ENCODE measurements around the gene ST3GAL5.

Gene ST3GAL5

DNA sequence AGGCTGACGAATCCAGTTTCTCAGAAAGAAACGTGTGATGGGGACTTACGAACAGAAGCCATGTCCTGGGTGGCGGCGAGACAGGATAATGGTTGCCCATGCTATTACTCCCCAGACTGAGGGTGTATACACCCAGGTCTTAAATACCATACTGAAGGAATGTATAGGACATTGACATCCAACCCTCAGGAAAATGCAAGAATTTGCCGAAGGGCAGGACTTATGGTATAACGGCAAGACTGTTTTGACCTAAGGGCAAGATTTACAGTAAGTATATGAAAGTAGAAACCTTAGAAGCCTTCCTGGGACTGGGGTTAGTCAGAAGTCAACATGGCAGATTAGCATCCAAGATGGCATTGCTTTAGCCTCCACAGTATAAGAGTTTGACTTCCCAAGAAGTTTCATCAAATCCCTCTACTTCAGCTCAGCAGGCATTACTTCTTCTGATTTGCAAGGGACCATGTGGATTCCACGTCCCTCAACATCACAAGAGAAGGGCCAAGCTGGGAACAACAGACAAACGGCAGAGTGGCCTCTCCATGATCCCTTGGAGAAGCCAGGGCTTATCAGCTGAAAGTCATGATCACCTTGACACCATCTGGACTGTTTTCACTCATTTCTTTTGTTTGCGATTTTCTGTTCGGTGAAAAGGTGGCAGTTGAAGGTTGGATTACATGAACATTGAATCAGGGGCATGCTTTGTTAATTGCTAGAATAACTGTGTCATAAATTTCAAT, 21.1 kb downstream of the ST3GAL5 start:
- FAIRE-seq (no peak), DNase-seq (ENCODE audit: insufficient read length, low spot score) (no peak)

DNA sequence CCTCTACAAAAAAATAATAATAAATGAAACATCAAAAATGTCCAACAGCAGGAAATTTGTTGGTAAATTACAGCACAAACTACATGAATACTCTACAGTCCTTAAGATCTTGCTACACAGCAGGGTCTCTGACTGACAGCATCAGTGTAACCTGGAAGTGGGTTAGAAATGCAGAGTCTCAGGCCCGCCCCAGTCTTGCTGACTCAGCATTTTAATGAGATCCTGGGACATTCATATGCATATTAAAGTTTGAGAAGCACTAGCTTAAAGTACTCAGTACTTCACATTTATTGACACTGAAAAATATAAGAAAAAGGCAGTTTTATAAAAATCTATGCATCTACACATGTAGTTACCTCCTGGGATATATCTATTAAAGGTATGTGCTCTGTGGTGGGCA, 21.7 kb downstream of the ST3GAL5 start:
- DNase-seq (ENCODE audit: insufficient read length, low spot score) = no peak
- no peak for FAIRE-seq

DNA sequence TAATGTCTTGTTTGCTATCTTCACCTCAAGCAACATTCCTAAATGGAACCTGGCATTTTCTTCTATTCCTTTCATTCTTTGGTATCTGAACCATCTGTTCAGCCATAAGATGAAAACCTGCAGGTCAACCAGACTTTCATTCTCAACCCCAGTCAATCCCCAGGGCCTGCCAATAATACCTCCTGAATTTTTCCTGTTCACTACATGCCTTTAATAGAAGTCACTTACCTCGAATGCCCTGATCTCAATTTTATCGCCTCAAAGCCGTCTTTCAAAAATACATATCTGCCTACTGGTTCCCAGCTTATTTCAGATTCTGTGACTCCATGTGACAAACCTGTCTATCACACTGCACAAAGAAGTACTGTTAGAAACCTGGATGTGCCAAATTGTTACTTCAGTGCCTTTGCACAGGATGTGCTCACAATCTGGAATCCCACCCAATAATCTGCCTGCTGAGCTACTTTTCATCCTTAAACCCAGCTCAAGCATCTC, 22.6 kb downstream of the ST3GAL5 start:
- DNase-seq (ENCODE audit: insufficient read length, low spot score) = no peak
- no peak for FAIRE-seq

DNA sequence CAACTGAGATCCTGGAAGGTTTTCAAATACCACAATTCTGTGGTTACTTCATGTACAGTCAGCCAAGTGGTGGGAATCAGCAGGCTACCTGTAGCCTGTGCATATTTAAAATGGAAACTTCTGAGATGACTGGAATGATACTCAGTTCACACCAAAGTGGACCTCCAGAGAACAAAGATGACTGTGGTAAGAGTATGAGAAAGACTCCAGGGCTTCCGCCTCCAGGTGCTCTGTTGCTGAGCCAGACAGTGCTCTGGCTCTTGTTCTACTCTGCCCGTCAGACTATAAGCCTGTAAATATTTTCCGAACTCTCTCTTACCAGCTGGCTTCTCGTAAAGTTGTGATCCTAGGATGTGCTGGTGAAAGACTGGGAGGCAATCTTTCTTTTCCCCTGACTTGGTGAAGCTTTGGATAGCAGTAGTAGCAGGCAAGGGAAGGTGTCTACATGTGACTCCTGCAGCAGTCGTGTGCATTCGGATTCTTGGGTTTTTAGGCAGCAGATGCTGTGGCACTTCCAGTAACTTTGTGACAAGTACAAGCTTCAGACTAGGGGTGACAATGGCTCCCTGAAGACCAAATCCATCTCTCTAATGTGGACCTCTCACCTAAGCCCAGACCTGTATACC, 23.1 kb downstream of the ST3GAL5 start:
- FAIRE-seq (no peak), DNase-seq (ENCODE audit: insufficient read length, low spot score) (no peak)

DNA sequence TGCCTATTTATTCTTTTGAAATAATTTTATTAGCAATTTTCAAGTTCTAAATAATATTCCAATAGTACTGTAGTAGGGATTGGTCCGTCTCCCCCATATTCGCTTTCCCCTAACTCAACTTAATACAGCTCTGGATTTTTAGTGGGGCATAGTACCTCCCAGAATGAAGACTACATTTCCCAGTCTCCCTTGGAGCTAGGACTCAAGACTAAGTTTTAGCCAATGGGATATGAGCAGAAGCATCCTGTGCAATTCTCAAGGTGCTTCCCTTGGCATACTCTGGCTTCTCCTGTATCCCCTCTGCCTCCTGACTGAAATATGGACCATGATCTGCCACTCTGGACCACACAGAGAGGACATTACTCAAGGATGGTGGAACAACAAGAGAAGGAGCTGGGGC, 24.1 kb downstream of the ST3GAL5 start:
- DNase-seq (ENCODE audit: insufficient read length, low spot score) = no peak
- FAIRE-seq = no peak

DNA sequence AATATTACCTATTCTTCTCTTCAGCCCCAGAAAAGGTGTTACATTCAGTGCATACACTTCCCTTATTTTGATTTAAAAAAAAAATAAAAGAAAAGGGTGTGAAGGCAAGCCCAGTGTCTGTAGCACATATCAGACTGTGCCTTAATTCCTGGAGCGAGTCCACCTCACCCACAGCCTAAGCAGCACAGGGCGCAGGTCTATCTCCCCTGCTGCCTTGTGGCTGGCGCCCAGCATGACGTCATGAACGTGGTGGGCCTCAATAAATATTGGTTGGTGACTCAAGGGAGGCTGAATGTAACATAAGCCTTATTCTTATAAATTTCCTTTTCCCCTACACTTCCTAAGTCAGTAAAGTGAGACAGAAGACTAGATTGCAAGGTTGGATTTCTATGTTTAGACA, 26.4 kb downstream of the ST3GAL5 start:
- no peak for FAIRE-seq

DNA sequence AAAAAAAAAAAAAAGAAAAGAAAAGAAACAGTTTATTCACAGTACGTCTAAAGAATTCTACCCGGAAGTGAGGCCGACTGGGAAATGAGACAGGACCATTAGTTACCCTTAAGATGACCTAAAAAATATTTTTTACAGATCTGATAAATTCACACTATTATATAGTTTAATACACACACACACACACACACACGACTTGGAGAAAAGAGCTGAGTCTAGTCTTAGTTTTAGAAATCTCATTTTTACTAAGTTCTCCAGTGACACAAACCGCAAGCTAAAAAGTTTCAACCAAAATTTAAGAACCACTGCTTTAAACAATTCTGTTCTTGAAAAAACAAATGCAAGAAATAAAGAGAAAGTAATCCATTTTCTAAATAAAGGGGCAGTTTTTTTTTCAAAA, 27.1 kb downstream of the ST3GAL5 start:
- no peak for DNase-seq (ENCODE audit: insufficient read length, low spot score)
- FAIRE-seq = no peak

More for the DNA sequence above, 26.4 kb downstream of the ST3GAL5 start:
- no peak for DNase-seq (ENCODE audit: insufficient read length, low spot score)

DNA sequence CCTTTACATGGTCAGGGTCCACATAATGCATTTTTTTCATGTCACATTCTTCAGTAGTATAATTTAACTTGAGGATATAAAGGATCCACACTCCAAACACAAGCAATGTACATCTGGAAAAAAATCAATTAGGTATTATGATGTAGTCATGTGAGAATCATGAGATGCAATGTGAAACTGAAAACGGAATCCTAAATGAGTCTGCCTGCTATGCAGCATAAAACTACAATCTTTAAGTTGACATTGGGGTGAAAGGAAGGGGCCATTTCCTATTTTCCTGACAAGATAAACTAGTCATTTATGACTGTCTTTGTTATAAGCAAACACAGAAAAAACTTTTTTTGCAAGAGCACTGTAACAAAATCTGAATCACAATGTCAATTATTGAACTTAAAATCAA, 27.6 kb downstream of the ST3GAL5 start:
- no peak for FAIRE-seq
- DNase-seq (ENCODE audit: insufficient read length, low spot score) = no peak

DNA sequence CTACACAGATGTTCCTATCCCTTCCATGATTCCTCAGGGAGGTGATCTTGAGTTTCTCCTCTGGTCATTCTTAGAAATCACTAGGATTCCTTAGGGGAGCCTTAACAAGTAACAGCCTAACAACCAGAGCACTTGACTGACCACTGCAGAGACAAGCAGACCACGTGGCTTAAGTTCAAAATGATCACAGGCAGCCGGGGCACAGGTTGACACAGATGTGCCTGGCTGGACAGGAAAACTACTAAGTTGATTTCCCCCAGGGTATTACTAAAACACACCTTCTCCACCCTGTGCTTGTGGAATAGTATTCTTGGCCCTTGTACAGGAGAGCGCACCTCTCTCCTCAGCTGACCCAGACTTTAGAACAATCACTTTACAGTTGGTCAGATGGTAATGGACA, 29.9 kb downstream of the ST3GAL5 start:
- FAIRE-seq = no peak
- DNase-seq (ENCODE audit: insufficient read length, low spot score) = no peak

DNA sequence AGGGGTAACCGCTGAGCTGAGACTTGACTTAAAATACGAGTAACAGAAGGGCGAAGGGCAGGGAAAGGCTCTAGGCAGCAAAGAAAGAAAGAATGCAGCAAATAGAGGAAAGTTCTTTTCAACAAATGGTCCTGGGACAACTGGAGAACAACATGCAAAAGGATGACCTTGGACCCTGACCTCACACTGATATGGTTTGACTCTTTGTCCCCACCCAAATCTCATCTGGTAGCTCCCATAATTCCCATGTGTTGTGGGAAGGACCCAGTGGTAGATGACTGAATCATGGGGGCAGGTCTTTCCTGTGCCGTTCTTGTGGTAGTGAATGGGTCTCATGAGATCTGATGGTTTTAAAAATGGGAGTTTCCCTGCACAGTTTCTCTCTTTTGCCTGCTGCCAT, 33.9 kb downstream of the ST3GAL5 start:
- no peak for FAIRE-seq
- no peak for DNase-seq (ENCODE audit: insufficient read length, low spot score)

DNA sequence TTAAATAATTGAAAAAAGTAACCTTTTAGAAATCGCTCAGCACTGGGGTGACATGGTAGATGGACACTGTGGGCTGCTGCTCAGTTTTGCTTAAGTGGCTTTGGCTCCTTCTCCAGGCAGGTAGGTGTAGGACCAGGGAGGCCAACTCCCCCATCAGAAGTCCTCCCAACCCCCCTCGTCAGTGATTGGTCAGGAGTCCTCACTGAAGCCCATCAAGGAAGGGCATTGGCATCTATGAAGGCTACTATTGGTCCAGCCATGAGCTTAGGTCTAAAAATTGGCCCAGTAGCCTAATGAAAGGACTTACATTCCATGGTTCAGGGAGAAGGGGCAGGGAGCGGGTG, 34.7 kb downstream of the ST3GAL5 start:
- DNase-seq (ENCODE audit: insufficient read length, low spot score) = no peak

DNA sequence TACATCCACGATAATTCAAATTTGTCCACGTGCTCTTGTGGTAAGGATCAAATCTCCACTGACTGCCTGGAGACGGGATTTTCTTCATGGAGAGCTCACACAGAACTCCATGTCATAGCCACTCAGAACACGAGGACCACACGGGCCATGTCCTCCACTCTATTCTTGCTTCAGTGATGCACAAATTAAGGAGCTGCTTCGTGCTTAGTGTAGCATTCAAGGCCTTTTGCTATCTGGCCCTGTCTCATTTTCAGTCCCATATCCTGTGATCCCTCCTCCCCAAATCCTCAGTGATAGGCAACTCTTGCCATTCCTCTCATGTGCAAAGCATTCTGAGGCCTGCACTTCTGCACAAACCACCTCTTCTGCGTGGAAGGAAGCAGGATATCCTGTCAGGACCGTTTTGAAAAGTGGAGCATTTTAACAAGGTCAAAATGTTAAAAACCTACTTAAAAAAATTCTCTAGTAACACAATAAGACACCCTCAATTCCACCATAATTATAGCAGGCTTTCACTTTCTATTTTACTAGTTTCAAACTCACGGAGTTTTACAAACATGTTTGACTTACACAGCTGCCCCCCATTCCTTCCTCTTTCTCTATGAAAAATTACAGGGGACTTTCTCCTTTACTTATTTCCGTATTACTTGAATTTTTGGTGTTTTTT, 35.2 kb downstream of the ST3GAL5 start:
- FAIRE-seq (no peak), DNase-seq (ENCODE audit: insufficient read length, low spot score) (no peak)

More for the DNA sequence above, 34.7 kb downstream of the ST3GAL5 start:
- FAIRE-seq = no peak

DNA sequence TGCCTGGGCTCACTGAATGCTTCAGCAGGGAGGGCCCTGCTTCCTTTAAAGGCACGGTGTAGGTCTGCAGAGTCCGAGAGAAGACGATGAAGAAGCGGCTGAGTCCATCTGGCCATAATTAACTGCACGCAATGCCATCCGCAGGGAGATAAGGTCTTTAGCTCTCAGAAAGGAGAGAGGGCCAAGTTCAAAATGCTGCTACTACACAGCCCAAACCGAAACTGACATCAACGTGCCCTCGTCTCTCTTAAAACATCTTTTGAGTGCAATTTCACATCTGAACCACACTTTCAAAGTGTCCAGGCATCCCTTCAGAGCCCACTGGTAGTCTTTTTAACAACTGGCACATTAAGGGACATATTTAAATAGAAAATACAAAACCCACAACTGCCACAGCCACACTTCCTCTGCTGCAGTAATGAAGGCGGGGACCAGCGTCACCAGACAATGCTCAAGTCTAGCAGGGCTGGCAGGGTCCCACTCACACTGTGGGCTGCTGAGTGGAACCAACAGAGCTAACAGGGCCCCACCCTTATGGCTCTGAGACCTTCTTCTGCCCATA, 35.8 kb downstream of the ST3GAL5 start:
- DNase-seq (ENCODE audit: insufficient read length, low spot score) (no peak), FAIRE-seq (no peak)

DNA sequence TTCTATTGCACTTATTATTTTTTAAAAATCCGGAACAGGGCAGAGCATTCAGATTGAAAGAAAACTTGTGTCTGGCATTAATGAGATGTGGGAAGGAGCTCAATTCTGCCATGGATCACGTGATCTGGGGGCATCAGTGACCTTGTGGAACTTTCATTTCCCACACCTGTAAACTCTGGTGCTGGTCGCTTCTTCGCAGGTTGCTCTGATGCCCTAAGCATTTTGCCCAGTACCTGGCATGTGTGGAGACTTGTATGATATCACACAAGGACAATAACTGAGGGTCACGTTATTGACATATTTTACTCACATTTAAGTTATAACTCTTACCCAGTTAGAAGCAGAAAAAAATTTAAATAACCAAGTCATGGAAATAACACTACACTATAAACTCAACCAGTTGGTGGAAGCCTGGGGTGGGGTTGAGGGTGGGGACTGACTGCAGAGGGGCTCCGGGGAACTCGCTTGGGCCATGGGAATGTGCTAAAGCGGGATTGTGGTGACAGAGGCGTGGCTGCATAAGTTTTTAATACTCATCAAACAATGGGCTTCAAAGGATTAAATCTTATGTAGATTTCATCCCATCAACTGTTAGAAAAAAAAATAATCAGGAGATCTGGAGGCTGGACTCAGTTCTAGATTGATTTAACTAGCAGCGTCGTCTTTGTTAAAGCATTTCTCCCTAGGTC, 36.5 kb downstream of the ST3GAL5 start:
- no peak for FAIRE-seq
- DNase-seq (ENCODE audit: insufficient read length, low spot score) = no peak

DNA sequence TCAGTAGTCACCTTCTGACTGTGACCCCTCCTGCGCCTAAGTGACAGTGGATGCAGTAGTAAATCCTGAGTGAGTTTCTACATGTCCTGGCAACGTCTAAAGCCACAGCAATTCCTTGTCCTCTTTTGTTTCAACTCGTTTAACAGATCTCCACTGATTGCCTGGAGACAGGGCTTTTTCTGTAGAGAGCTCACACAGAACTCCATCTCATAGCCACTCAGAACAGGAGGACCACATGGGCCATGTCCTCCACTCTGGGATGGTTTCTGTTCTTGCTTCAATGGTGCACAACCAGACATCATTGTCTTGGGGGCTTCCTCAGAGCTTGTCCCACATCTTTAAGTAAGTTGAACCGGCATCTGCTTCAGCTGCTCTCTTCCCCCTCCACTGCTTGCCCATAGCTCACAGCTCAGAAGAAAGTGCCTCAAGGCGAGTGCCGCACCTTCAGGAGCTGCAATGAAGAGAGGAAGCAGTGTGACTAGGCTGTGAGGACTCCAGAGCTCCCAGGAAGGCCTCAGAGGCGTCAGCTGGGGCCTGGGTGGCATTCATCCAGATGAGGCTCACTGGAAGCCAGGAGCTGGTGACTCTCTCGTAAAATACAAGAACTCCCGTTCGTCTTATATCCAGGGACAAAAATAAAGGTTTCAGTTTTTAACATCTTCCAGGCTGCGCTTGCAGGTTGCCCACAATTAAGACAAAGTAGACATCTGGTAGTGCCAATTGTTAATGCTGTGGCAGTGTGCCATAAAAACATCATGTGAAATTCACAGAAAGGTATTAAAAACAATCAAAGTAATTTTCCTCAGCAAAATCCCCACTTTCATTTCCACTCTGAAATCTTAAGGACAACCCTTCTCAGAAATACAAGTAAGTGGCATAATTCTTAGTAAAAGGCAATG, 37.3 kb downstream of the ST3GAL5 start:
- DNase-seq (ENCODE audit: insufficient read length, low spot score) (no peak), FAIRE-seq (no peak)

DNA sequence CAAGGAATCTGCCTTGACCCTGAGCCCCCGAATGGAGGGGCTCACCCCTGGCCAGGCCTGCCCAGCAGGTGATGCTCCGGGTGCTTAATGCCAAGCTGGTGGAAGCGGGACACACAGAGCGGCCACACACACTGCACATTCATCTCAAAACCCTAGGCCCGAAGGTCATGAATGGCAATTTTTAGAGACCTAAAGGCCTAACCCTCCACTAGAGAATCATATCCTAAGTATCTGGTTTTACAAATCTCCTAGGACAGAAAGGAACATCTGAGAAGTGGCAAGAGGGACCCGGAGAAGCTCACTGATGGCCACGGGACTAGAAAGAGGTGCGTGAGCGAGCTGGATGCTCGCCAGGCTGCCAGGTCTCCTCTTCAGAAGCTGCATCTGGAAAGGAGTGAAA, 38.3 kb downstream of the ST3GAL5 start:
- DNase-seq (ENCODE audit: insufficient read length, low spot score) (no peak), FAIRE-seq (no peak)

DNA sequence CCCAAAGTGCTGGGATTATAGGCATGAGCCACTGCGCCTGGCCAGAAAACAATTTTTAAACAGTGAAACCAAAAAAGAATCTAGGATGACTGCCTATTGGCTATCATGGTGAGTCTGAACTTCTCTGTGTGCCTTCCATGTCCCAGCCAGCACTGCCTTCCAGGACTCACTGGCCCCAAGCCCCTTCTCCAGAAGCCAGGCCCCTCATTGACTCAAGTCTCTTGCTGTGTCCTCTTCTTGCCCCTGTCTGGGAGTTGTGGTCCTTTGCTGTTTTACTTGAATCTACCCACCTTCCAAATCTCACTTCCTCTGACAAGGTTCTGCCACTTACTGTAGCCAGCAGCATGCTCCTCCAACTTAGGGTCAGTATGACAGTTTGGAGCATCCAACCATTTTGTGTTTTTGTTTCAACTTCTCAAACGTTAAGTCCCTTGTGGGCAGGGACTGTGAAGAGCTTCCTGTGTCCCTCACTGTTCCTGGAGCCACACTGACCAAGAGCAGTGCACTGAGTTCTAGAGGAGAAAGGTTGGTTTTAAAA, 41.7 kb downstream of the ST3GAL5 start:
- DNase-seq (ENCODE audit: insufficient read length, low spot score) (no peak), FAIRE-seq (no peak)

DNA sequence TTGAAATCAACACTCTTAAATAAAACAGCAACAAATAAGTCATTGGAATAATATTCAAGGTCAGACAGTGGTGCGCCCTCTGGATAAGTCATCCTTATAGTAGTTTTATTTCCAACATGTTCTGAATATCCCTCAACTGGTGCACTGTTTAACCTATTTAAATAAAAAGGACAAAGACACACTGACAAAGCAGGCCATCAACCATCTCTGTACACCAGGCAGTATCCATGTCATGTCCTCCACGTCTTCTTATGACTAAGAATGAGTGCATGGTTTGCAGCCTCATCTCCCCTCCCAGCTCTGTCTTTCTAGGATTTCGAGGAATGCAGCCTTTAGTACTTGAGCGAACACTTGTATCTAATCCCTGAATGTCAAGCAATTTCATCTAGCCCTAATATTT, 42.4 kb downstream of the ST3GAL5 start:
- FAIRE-seq (no peak), DNase-seq (ENCODE audit: insufficient read length, low spot score) (peak; percentile 60)

DNA sequence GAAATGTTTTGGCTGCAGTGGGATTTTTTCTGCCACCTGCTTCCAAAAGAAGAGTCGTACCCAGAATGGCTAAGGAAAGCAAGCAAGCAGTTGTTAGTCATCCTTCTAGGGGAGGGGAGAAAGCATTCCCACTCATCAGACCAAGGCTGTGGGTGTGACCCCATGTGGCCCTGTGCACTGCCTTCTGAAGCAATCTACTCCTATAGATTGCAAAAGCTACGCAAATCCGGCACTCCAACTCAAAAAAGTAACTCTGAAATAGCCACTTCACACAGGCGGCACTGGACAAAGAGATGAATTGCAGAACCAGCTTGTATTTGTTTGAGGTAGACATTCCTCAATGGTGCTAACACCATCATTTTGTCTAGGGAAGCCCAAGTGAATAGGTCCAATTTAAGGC, 44.3 kb downstream of the ST3GAL5 start:
- FAIRE-seq (no peak), DNase-seq (ENCODE audit: insufficient read length, low spot score) (no peak)

DNA sequence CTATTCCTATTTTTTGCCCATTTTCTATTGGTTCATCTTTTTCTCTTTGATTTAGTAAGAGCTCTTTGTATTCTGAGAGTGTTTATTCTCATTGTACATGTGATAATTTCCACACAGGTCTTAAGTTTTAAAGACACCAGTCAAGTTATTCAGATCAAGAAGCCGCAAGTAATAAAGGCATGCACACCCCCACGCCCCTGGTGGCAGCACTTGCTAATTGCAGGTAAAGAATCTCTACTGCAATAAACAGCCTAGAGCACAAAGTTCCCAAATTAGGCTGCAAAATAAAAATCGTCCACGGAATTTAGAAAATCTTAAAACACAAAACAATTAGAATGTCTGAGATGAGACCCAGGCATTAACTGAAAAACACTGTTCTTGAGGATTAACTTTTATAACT, 45.2 kb downstream of the ST3GAL5 start:
- no peak for FAIRE-seq
- no peak for DNase-seq (ENCODE audit: insufficient read length, low spot score)
